Activated CD8-positive, alpha-beta memory T cell treated with anti-CD3 and anti-CD28 coated beads, Interleukin-2, amount 50 U/mL, for 1 hour (primary cell): Measurements from ENCODE around the gene C9orf85.
"Not testable (repeated sequence)": the region's sequence is repeated elsewhere in the genome, so short reads cannot be mapped to it uniquely, and the experiment has no call there.

Experiments
- DNase-seq: peaks from one replicate; pipeline ENCODE4 v3.0.0-alpha.2; 2020; ENCODE audit errors: extremely low read depth

The C9orf85 gene

GRCh38 chr9:72006501-72006900 lies 95.1 kb downstream of the C9orf85 start:
- no peak for DNase-seq

GRCh38 chr9:72007726-72008125 lies 96.3 kb downstream of the C9orf85 start:
- DNase-seq: not testable (repeated sequence)

GRCh38 chr9:72012646-72013045 lies 101.2 kb downstream of the C9orf85 start:
- DNase-seq: no peak

- no peak for DNase-seq
These were observed 101.9 kb downstream of the C9orf85 start for GRCh38 chr9:72013292-72013760.

GRCh38 chr9:72022841-72023240 lies 111.4 kb downstream of the C9orf85 start:
- DNase-seq: no peak
